ENCODE results near the gene ATG2A.

ATG2A gene

DNA sequence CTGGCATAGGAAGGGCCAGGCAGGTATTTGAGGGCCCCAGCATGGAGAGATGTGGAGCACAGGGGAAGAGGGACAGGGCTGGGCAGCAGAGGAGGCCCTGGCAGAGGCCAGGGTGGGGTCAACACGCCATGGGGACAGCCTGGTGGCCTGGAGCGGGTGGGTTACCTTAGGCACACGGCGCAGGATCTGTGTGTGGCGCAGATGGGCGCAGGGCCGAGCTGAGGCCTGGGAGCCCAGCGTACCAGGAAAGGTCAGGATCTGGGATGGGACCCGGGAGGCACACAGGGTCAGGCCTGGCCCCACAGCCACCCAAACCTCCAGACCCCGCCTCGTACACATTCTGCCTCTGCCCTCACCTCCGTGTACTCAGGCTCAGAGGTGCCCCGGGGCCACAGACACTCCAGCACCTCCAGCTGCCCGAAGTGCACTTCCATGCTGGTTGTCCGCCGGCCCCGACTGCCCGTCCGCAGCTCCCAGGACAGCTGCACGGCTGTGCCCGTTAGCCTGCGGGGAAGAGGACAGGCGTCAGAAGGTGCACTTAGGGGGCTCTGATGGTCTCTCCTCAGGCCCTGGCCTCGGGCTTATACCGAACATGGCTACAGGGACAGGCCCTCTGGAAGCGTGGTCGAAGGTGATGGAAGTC lies 6.4 kb downstream of the ATG2A start:
- TF ChIP-seq, protein P1, sequence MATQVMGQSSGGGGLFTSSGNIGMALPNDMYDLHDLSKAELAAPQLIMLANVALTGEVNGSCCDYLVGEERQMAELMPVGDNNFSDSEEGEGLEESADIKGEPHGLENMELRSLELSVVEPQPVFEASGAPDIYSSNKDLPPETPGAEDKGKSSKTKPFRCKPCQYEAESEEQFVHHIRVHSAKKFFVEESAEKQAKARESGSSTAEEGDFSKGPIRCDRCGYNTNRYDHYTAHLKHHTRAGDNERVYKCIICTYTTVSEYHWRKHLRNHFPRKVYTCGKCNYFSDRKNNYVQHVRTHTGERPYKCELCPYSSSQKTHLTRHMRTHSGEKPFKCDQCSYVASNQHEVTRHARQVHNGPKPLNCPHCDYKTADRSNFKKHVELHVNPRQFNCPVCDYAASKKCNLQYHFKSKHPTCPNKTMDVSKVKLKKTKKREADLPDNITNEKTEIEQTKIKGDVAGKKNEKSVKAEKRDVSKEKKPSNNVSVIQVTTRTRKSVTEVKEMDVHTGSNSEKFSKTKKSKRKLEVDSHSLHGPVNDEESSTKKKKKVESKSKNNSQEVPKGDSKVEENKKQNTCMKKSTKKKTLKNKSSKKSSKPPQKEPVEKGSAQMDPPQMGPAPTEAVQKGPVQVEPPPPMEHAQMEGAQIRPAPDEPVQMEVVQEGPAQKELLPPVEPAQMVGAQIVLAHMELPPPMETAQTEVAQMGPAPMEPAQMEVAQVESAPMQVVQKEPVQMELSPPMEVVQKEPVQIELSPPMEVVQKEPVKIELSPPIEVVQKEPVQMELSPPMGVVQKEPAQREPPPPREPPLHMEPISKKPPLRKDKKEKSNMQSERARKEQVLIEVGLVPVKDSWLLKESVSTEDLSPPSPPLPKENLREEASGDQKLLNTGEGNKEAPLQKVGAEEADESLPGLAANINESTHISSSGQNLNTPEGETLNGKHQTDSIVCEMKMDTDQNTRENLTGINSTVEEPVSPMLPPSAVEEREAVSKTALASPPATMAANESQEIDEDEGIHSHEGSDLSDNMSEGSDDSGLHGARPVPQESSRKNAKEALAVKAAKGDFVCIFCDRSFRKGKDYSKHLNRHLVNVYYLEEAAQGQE (IDR thresholded peaks at IDR 0.05; ENCODE audit: low read depth) = no peak
- TF ChIP-seq ZBTB7A (IDR thresholded peaks at IDR 0.05; ENCODE audit: low read depth) = no peak
- TF ChIP-seq TAF1 (IDR thresholded peaks at IDR 0.05; ENCODE audit: low read depth) = no peak
- TF ChIP-seq NFIC (IDR thresholded peaks at IDR 0.05) = no peak
- no peak for TF ChIP-seq FOXM1 (IDR thresholded peaks at IDR 0.05; ENCODE audit: borderline replicate concordance, low read depth)
- no peak for TF ChIP-seq TEAD4 (IDR thresholded peaks at IDR 0.05)
- TF ChIP-seq CEBPB (IDR thresholded peaks at IDR 0.05) = no peak
- no peak for TF ChIP-seq YY1 (IDR thresholded peaks at IDR 0.05; ENCODE audit: low read depth)
- TF ChIP-seq, protein P2, sequence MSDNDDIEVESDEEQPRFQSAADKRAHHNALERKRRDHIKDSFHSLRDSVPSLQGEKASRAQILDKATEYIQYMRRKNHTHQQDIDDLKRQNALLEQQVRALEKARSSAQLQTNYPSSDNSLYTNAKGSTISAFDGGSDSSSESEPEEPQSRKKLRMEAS (IDR thresholded peaks at IDR 0.05) = no peak
- no peak for TF ChIP-seq RAD21 (IDR thresholded peaks at IDR 0.05; ENCODE audit: low read depth)
- no peak for TF ChIP-seq EGR1 (IDR thresholded peaks at IDR 0.05)
- no peak for TF ChIP-seq TCF12 (IDR thresholded peaks at IDR 0.05; ENCODE audit: low read depth)
- no peak for TF ChIP-seq CREB1 (IDR thresholded peaks at IDR 0.05; ENCODE audit: low read depth)
- TF ChIP-seq, protein P3, sequence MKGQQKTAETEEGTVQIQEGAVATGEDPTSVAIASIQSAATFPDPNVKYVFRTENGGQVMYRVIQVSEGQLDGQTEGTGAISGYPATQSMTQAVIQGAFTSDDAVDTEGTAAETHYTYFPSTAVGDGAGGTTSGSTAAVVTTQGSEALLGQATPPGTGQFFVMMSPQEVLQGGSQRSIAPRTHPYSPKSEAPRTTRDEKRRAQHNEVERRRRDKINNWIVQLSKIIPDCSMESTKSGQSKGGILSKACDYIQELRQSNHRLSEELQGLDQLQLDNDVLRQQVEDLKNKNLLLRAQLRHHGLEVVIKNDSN (IDR thresholded peaks at IDR 0.05) = no peak
- TF ChIP-seq EP300 (IDR thresholded peaks at IDR 0.05; ENCODE audit: borderline replicate concordance) = no peak

DNA sequence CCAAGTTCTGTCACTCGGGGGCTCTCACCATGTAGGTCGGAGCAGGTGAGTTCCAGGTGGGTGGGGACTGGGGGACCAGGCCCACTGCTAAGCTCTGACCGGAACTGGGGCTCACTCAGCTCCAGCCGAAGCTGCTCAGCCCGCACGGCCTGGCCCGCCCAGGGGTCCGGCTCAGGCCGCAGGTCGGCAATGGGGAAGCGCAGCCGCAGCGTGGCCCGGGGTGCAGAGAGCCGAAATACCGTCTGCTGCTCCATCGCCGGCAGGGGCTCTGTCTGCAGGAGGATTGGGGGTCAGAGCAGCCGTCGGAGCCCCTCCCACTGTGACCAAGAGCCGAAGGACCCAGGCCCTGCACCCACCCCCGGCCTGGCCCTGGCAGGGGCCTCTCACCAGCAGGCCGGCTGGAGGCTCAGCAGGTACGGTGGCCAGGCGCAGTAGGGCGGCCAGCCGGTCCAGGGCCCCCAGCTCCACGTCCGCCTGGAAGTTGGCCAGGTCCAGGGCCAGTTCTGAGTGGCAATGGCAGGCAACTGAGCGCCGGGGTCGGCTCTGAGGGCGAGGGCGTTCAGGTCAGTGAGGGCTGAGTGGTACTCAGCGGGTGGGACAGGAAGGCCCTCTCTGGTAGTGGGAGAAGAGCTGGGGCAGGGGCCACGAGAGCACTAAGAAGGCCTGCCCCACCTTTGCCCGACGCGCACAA lies 7.2 kb downstream of the ATG2A start:
- no peak for TF ChIP-seq CREB1 (IDR thresholded peaks at IDR 0.05; ENCODE audit: low read depth)

DNA sequence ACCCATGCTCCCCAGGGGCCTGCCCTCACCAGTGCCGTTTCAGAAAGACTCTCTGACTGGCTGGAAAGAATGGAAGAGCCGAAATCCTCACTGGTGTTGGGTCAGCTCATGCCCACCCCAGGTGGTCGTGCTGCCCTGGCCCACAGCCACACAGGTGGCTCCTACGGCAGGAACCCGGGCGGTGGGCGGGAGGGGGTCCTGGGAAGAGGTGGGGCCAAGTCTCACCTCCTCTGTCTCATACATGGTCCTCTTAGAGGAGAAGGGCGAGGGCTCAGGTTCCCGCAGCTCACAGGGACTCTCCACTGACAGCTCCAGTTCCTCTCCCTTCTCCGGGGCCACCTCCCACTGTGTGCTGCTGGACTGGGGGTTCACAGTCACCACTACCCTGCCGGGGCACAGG lies 8.2 kb downstream of the ATG2A start:
- no peak for TF ChIP-seq CEBPB (IDR thresholded peaks at IDR 0.05)
- TF ChIP-seq RAD21 (IDR thresholded peaks at IDR 0.05; ENCODE audit: low read depth) = no peak
- TF ChIP-seq, protein P2 (IDR thresholded peaks at IDR 0.05) = no peak
- no peak for TF ChIP-seq CREB1 (IDR thresholded peaks at IDR 0.05; ENCODE audit: low read depth)
- TF ChIP-seq NFIC (IDR thresholded peaks at IDR 0.05) = no peak
- TF ChIP-seq, protein P3 (IDR thresholded peaks at IDR 0.05) = no peak
- no peak for TF ChIP-seq TAF1 (IDR thresholded peaks at IDR 0.05; ENCODE audit: low read depth)
- no peak for TF ChIP-seq FOXM1 (IDR thresholded peaks at IDR 0.05; ENCODE audit: borderline replicate concordance, low read depth)
- TF ChIP-seq TCF12 (IDR thresholded peaks at IDR 0.05; ENCODE audit: low read depth) = no peak
- TF ChIP-seq YY1 (IDR thresholded peaks at IDR 0.05; ENCODE audit: low read depth) = no peak
- TF ChIP-seq TEAD4 (IDR thresholded peaks at IDR 0.05) = no peak
- TF ChIP-seq, protein P1 (IDR thresholded peaks at IDR 0.05; ENCODE audit: low read depth) = no peak
- no peak for TF ChIP-seq EGR1 (IDR thresholded peaks at IDR 0.05)
- TF ChIP-seq ZBTB7A (IDR thresholded peaks at IDR 0.05; ENCODE audit: low read depth) = no peak

DNA sequence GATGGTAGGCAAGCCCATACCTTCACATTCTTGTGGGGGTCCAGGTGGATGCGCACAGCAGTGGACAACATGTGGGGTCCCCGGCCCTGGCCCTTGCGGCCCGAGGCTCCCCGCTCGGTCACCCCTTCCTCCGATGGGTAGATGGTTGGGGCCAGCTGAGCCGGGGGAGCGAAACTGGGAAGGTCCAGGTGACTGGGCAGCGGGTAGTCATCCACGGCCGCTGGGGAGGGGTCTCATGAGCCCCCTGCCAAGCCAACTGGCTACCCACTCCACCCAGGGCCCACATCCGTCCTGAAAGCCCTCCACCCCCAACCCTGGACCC lies 10.7 kb downstream of the ATG2A start:
- TF ChIP-seq RAD21 (IDR thresholded peaks at IDR 0.05; ENCODE audit: low read depth) (no peak), FOXM1 (IDR thresholded peaks at IDR 0.05; ENCODE audit: borderline replicate concordance, low read depth) (no peak), CEBPB (IDR thresholded peaks at IDR 0.05) (no peak), TCF12 (IDR thresholded peaks at IDR 0.05; ENCODE audit: low read depth) (no peak), ZBTB7A (IDR thresholded peaks at IDR 0.05; ENCODE audit: low read depth) (no peak), CREB1 (IDR thresholded peaks at IDR 0.05; ENCODE audit: low read depth) (no peak), EP300 (IDR thresholded peaks at IDR 0.05; ENCODE audit: borderline replicate concordance) (no peak), NFIC (IDR thresholded peaks at IDR 0.05) (no peak), TAF1 (IDR thresholded peaks at IDR 0.05; ENCODE audit: low read depth) (no peak), EGR1 (IDR thresholded peaks at IDR 0.05) (no peak), YY1 (IDR thresholded peaks at IDR 0.05; ENCODE audit: low read depth) (no peak), TEAD4 (IDR thresholded peaks at IDR 0.05) (no peak)
- TF ChIP-seq, protein P1 (IDR thresholded peaks at IDR 0.05; ENCODE audit: low read depth) = no peak
- TF ChIP-seq, protein P3 (IDR thresholded peaks at IDR 0.05) = no peak
- TF ChIP-seq, protein P2 (IDR thresholded peaks at IDR 0.05) = no peak

All from Ishikawa (cell line).